Testis (tissue), 2 donors: ENCODE measurements around the gene PLCH2.

Source experiments
- POLR2A ChIP-seq: fragments of 450-650 bp; IDR thresholded peaks from one replicate; pipeline ENCODE4 v1.6.1; 2017; ENCODE audit warnings: antibody characterized with exemption, mild to moderate bottlenecking, moderate library complexity
- TF ChIP-seq, protein P1 (sequence below), 3 experiments: fragments of 450-650 bp in 2 of 3; fragments of 200-600 bp in 1 of 3; sonication (generic) in 1 of 3; IDR thresholded peaks; one replicate each; pipeline ENCODE4 v1.5.1; 2016 to 2019; ENCODE audit warnings: antibody characterized with exemption in 3 of 3, mild to moderate bottlenecking in 2 of 3, moderate library complexity in 1 of 3

DNA sequence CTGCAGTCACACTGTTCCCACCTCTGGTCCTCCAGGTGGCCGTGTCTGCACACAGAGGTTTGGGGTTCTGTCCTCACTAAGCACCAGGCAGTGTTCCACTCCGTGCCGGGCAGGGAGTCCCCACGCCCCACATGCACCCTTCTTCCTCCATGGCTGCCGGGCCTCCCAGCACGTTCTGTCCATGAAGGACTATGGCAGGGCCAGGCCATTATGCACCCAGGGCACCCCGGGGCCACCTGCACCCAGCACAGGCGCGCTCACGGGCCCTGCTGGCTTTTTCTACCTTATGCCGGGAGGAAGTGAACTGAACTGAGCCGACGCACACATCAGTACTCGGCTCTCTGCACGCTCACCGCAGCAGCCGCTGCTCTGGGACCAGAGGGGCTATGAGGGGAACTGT, 40.0 kb downstream of the PLCH2 start:
- TF ChIP-seq POLR2A, result no peak
- TF ChIP-seq, protein P1, sequence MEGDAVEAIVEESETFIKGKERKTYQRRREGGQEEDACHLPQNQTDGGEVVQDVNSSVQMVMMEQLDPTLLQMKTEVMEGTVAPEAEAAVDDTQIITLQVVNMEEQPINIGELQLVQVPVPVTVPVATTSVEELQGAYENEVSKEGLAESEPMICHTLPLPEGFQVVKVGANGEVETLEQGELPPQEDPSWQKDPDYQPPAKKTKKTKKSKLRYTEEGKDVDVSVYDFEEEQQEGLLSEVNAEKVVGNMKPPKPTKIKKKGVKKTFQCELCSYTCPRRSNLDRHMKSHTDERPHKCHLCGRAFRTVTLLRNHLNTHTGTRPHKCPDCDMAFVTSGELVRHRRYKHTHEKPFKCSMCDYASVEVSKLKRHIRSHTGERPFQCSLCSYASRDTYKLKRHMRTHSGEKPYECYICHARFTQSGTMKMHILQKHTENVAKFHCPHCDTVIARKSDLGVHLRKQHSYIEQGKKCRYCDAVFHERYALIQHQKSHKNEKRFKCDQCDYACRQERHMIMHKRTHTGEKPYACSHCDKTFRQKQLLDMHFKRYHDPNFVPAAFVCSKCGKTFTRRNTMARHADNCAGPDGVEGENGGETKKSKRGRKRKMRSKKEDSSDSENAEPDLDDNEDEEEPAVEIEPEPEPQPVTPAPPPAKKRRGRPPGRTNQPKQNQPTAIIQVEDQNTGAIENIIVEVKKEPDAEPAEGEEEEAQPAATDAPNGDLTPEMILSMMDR (IDR thresholded peaks at IDR 0.05), result no peak
